Spinal cord (tissue), 10 donors: ENCODE measurements around the gene MSMP. TPM values are rescaled to one million over a fixed set of nuclear protein-coding genes. Genes with fewer than 3 reads are reported as not detected.

ENCODE experiments used
- DNase-seq, 6 donors: peaks; one replicate each; pipeline versions ENCODE4 v3.0.0 to v3.0.0-alpha.2; 2013 to 2015; ENCODE audit warnings: low spot score in 6 of 6, low read depth in 4 of 6
- H3K27ac ChIP-seq: one replicate; pipeline ENCODE4 v1.5.1; 2013; ENCODE audit warnings: low read depth, low read length, control low read depth
- H3K27me3 ChIP-seq: one replicate; pipeline ENCODE4 v1.6.1; 2013; ENCODE audit warnings: low read length; ENCODE audit not compliant: control insufficient read depth, insufficient read depth
- H3K36me3 ChIP-seq: one replicate; pipeline ENCODE4 v1.6.1; 2013; ENCODE audit warnings: low read length; ENCODE audit not compliant: control insufficient read depth, insufficient read depth
- H3K4me1 ChIP-seq: one replicate; pipeline ENCODE4 v1.6.1; 2013; ENCODE audit warnings: low read length; ENCODE audit not compliant: control insufficient read depth, insufficient read depth
- H3K4me3 ChIP-seq: one replicate; pipeline ENCODE4 v1.5.1; 2013; ENCODE audit warnings: low read depth, low read length, control low read depth
- H3K9me3 ChIP-seq: one replicate; pipeline ENCODE4 v1.6.1; 2013; ENCODE audit warnings: low read length; ENCODE audit not compliant: control insufficient read depth, insufficient read depth
- WGBS: methylation state at CpG from one replicate; pipeline ENCODE4 v1.1.5; 2013; ENCODE audit warnings: missing lambda C conversion rate; ENCODE audit not compliant: insufficient coverage; 5-methylcytosine and 5-hydroxymethylcytosine counted together
- long read RNA-seq, 4 donors: transcript quantifications; one replicate each; lab custom pipeline, GENCODE V29; 2026
- polyA plus RNA-seq, 2 donors: library from polyadenylated mRNA; unstranded; fragments of 120-200 nt; gene quantifications; one replicate each; pipeline ENCODE4 v1.2.1, GENCODE V29; 2013; ENCODE audit not compliant: insufficient read length in 2 of 2
- total RNA-seq, 2 donors: library from RNA; depleted of rRNA in 1 of 2; stranded (reverse); fragments of 120-200 nt in 1 of 2; fragments of >200 nt in 1 of 2; gene quantifications; one replicate each; pipeline versions ENCODE4 v1.2.3 to v1.2.4, GENCODE V29; 2013 to 2014
- donor health status: healthy.

MSMP gene, protein sequence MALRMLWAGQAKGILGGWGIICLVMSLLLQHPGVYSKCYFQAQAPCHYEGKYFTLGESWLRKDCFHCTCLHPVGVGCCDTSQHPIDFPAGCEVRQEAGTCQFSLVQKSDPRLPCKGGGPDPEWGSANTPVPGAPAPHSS
- total RNA-seq (under 1 TPM in 1 of 2 donors, not detected in 1; 0.77 TPM), polyA plus RNA-seq (1 to 10 TPM in 1 of 2 donors, not detected in 1; 1.6 TPM)
- long read RNA-seq, donor 1, partial matches to known transcripts = 0 of 1 reads
- long read RNA-seq, donor 1, other reads (novel, unspliced or antisense) = 0 of 1 reads
- long read RNA-seq, donor 2, partial matches to known transcripts = 0 of 1 reads
- long read RNA-seq, donor 2, other reads (novel, unspliced or antisense) = 0 of 1 reads
- long read RNA-seq, donor 3, partial matches to known transcripts = 0 of 1 reads
- long read RNA-seq, donor 3, other reads (novel, unspliced or antisense) = 0 of 1 reads
- long read RNA-seq, donor 4, partial matches to known transcripts = 7 of 11 reads
- long read RNA-seq, donor 4, other reads (novel, unspliced or antisense) = 0 of 11 reads

- Histone ChIP-seq H3K4me1 (peaks cover 25% of the 10 kb centered on the region), H3K4me3 (no peak within 1 kb of the TSS), H3K27ac (no peak within 1 kb of the TSS), H3K36me3 (peaks cover 47% of the 10 kb centered on the region), H3K9me3 (no peaks in the 10 kb centered on the region), H3K27me3 (no peaks in the 10 kb centered on the region)
- DNase-seq = no peak
- 20% methylated on average over 1 of the region's 3 CpGs for WGBS
These were observed at the start of gene MSMP for GRCh38 chr9:35754264-35754663. TSS of gene MSMP (minus strand) at chr9:35754276. CDS start at chr9:35754129, 147 bp downstream.

GRCh38 chr9:35801328-35802128 is 47.5 kb upstream of the MSMP start:
- no peaks in the 10 kb centered on the region for H3K9me3 ChIP-seq
- no peak overlapping the region for H3K4me3 ChIP-seq
- DNase-seq = no peak
- no peak overlapping the region for H3K27ac ChIP-seq
- H3K27me3 ChIP-seq = no peaks in the 10 kb centered on the region
- whole genome bisulfite sequencing = 96% methylated on average over 13 of the region's 13 CpGs
- H3K36me3 ChIP-seq = peaks cover 47% of the 10 kb centered on the region
- no peaks in the 10 kb centered on the region for H3K4me1 ChIP-seq

DNA sequence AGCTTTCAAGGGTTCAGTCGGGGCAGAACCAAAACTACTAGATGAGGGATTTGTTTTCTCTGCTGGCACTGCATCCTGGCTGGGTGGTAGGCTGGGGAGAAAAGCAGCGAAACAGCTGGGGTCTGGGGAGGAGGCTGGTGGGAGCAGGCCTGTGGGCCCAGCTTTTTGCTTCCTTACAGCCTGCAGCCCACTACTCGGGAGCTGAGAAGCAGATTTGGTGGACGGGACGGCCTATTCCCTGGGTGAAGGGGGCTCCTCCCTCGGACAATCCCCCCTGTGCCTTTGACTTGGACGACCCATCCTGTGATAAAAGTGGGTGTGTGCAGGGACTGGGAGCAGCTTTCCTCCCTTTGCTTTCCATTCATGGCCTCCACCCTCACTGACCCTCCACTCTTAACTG is 46.5 kb upstream of the MSMP start:
- 91% methylated on average over 3 of the region's 7 CpGs for WGBS
- no peak for DNase-seq

GRCh38 chr9:35798658-35799374 is 44.7 kb upstream of the MSMP start:
- 83% methylated on average over 1 of the region's 4 CpGs for WGBS
- Histone ChIP-seq H3K27me3 (no peaks in the 10 kb centered on the region), H3K4me3 (no peak overlapping the region), H3K27ac (no peak overlapping the region), H3K9me3 (no peaks in the 10 kb centered on the region), H3K4me1 (peaks cover 2% of the 10 kb centered on the region), H3K36me3 (peaks cover 28% of the 10 kb centered on the region)
- DNase-seq = no peak

More for the DNA sequence above, 46.5 kb upstream of the MSMP start:
- H3K27me3 ChIP-seq = no peaks in the 10 kb centered on the region
- no peak overlapping the region for H3K4me3 ChIP-seq
- H3K27ac ChIP-seq = no peak overlapping the region
- no peaks in the 10 kb centered on the region for H3K4me1 ChIP-seq
- H3K9me3 ChIP-seq = no peaks in the 10 kb centered on the region
- H3K36me3 ChIP-seq = peaks cover 37% of the 10 kb centered on the region

- no peak for DNase-seq
- Histone ChIP-seq H3K9me3 (no peaks in the 10 kb centered on the region), H3K36me3 (peaks cover 34% of the 10 kb centered on the region), H3K27me3 (no peaks in the 10 kb centered on the region), H3K4me3 (no peak overlapping the region), H3K4me1 (peaks cover 15% of the 10 kb centered on the region), H3K27ac (no peak overlapping the region)
- 95% methylated on average over 2 of the region's 6 CpGs for WGBS
These were observed 43.4 kb upstream of the MSMP start for GRCh38 chr9:35797311-35798109.

- DNase-seq = no peak
- Histone ChIP-seq H3K27me3 (no peaks in the 10 kb centered on the region), H3K4me1 (peaks cover 30% of the 10 kb centered on the region), H3K4me3 (no peak overlapping the region), H3K27ac (no peak overlapping the region), H3K9me3 (no peaks in the 10 kb centered on the region), H3K36me3 (peaks cover 26% of the 10 kb centered on the region)
These were observed 41.6 kb upstream of the MSMP start for GRCh38 chr9:35795695-35796094.

DNA sequence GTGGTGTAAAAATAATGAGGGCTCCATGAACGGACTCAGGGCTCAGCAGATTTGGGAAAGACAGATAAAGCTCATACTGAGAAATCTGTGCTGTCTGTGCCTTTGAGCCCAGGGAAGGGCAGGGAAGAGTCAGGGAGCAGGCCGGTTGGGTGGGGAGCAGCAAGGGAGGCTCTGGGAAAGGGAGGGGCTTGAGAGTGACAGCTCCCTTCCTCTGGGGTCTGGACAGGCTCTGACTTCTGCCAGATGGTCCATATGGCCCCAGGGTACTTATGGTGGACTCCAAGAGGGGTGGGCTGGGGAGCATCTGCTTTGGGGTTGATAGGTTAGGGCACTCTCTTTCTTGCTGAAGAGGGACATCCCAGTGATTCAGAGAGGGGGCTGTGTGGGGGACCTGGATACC is 39.4 kb upstream of the MSMP start:
- Histone ChIP-seq H3K36me3 (peaks cover 16% of the 10 kb centered on the region), H3K4me3 (no peak overlapping the region), H3K27me3 (no peaks in the 10 kb centered on the region), H3K27ac (no peak overlapping the region), H3K9me3 (no peaks in the 10 kb centered on the region), H3K4me1 (peaks cover 36% of the 10 kb centered on the region)
- DNase-seq = no peak
- WGBS = 45% methylated on average over 2 of the region's 2 CpGs

DNA sequence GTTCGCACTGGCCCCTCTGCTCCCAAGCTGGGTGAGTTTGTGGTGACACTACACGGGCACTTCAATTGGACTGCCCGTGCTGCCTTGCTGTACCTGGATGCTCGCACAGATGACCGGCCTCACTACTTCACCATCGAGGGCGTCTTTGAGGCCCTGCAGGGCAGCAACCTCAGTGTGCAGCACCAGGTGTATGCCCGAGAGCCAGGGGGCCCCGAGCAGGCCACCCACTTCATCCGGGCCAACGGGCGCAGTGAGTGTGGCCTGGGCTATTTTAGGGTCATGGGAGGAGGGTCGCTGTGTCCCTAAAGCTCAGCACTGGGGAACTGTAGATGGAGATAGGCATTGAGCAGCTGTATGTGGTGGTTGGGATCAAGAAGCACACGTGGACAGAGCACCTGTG is 38.8 kb upstream of the MSMP start:
- peaks cover 19% of the 10 kb centered on the region for H3K36me3 ChIP-seq
- H3K27me3 ChIP-seq = no peaks in the 10 kb centered on the region
- DNase-seq = no peak
- no peak overlapping the region for H3K27ac ChIP-seq
- no peaks in the 10 kb centered on the region for H3K9me3 ChIP-seq
- peaks cover 36% of the 10 kb centered on the region for H3K4me1 ChIP-seq
- H3K4me3 ChIP-seq = no peak overlapping the region
- 95% methylated on average over 14 of the region's 14 CpGs for WGBS
